Measurements from ENCODE around the gene HDAC9.

GRCh38 chr7:18524248-18524647 is 28.7 kb downstream of the HDAC9 start:
- TF ChIP-seq ZNF24 (tag by site-specific recombination; IDR thresholded peaks at IDR 0.05) = no peak
- no peak for TF ChIP-seq TRIM28 (IDR thresholded peaks at IDR 0.05; ENCODE audit: borderline replicate concordance, low read length)
- TF ChIP-seq ZNF23 (tag by site-specific recombination; IDR thresholded peaks at IDR 0.05; ENCODE audit: borderline replicate concordance) = no peak
- TF ChIP-seq CTCF (tag by site-specific recombination; IDR thresholded peaks at IDR 0.05) = no peak
- no peak for TF ChIP-seq ZNF639 (tag by site-specific recombination; IDR thresholded peaks at IDR 0.05)
- TF ChIP-seq ZNF350 (tag by site-specific recombination; IDR thresholded peaks at IDR 0.05) = no peak
- no peak for TF ChIP-seq ZNF510 (tag by site-specific recombination; IDR thresholded peaks at IDR 0.05; ENCODE audit: insufficient replicate concordance)
- no peak for TF ChIP-seq ZNF660 (tag by site-specific recombination; IDR thresholded peaks at IDR 0.05)
- no peak for TF ChIP-seq SP3 (tag by site-specific recombination; IDR thresholded peaks at IDR 0.05)
- TF ChIP-seq KLF1 (tag by site-specific recombination; IDR thresholded peaks at IDR 0.05) = no peak
- no peak for TF ChIP-seq SP2 (tag by site-specific recombination; IDR thresholded peaks at IDR 0.05)
